NCI-H1694 (cell line): ENCODE measurements around the gene KLC1.

Experiments used
- DNase-seq: peaks from one replicate; lab custom pipeline; 2025; lab: John Stamatoyannopoulos, UW

The KLC1 gene

GRCh38 chr14:103721334-103722120, 92.5 kb downstream of the KLC1 start:
- no peak for DNase-seq

- no peak for DNase-seq
These were observed 94.7 kb downstream of the KLC1 start for GRCh38 chr14:103723748-103724081.

GRCh38 chr14:103724116-103724515, 95.1 kb downstream of the KLC1 start:
- DNase-seq: peak; percentile 12

GRCh38 chr14:103725001-103725682, 96.1 kb downstream of the KLC1 start:
- DNase-seq: no peak

GRCh38 chr14:103725739-103726395, 96.9 kb downstream of the KLC1 start:
- DNase-seq: no peak

GRCh38 chr14:103726474-103726873, 97.5 kb downstream of the KLC1 start:
- no peak for DNase-seq

- no peak for DNase-seq
These were observed 98.4 kb downstream of the KLC1 start for GRCh38 chr14:103727313-103727980.

GRCh38 chr14:103728141-103728540, 99.1 kb downstream of the KLC1 start:
- no peak for DNase-seq

GRCh38 chr14:103728721-103729120, 99.7 kb downstream of the KLC1 start:
- no peak for DNase-seq

- no peak for DNase-seq
These were observed 100.8 kb downstream of the KLC1 start for GRCh38 chr14:103729496-103730448.

- DNase-seq: peak; percentile 44
These were observed 101.6 kb downstream of the KLC1 start for GRCh38 chr14:103730490-103731035.

- no peak for DNase-seq
These were observed 102.5 kb downstream of the KLC1 start for GRCh38 chr14:103731481-103731880.

GRCh38 chr14:103731916-103732867, 103.2 kb downstream of the KLC1 start:
- DNase-seq: no peak

GRCh38 chr14:103732868-103733620, 104.0 kb downstream of the KLC1 start:
- no peak for DNase-seq

GRCh38 chr14:103733651-103734050, 104.6 kb downstream of the KLC1 start:
- DNase-seq: no peak

GRCh38 chr14:103734081-103734888, 105.3 kb downstream of the KLC1 start:
- no peak for DNase-seq

- DNase-seq: no peak
These were observed 106.0 kb downstream of the KLC1 start for GRCh38 chr14:103735022-103735421.

- no peak for DNase-seq
These were observed 106.4 kb downstream of the KLC1 start for GRCh38 chr14:103735439-103735814.
